ENCODE data around the gene ZG16.

DNA sequence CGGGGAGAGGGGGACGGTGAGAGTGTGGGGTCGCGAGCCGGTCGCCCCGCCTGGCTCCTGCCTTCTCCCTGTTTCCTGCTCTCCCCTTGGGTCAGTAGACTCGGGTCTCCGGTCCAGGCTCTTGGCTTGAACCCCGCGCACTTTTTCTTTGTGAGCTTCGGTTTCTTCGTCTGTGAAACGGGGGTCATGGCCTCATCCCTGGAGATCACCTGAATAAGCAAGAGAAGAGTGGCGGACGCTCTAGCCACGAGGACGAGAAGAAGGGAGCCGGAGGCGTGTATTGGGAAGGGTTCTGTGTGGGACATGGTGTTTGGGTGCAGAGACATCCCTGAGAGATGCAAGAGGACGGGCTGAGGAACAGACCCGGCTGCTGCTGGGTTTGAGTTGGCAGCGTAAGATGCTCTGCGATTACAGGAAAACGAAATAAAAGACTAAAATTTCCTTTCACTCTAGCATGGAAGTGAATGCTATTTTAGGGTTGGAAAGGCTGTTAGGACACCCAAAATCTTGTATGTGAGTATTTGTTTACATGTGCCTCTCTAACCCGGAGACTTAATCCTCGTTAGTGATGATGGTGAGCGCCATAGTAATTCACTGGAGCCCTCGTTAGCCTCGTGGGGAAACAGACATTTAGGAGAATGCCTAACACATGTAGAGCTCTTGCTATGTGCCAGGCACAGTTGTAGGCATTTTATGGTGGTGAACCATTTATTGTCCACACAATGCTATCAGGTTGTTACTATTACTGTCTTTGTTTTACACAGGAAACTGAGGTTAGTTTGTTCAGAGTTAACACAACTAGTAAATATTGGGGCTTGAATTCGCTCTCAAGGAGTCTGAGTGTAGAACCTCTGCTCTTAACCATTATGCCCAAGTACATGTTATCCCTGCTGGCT, 13.1 kb downstream of the ZG16 start:
- no peak for TF ChIP-seq POLR2A (IDR thresholded peaks at IDR 0.05; ENCODE audit: low read depth, low read length)
- no peak for TF ChIP-seq POLR2AphosphoS5 (IDR thresholded peaks at IDR 0.05; ENCODE audit: low read depth, low read length)
- TF ChIP-seq SPI1 (IDR thresholded peaks at IDR 0.05; ENCODE audit: low read depth, low read length), result no peak
- TF ChIP-seq PAX5 (IDR thresholded peaks at IDR 0.05; ENCODE audit: insufficient read depth, low read length, severe bottlenecking), result no peak
- no peak for TF ChIP-seq TAF1 (IDR thresholded peaks at IDR 0.05; ENCODE audit: low read depth, low read length)
- no peak for TF ChIP-seq POU2F2 (IDR thresholded peaks at IDR 0.05; ENCODE audit: low read depth, low read length)

All from GM12891 (cell line).